Lower lobe of right lung (tissue), 2 donors: ENCODE measurements around the gene ZNF605. TPM values are rescaled to one million over a fixed set of nuclear protein-coding genes. Genes with fewer than 3 reads are reported as not detected.

Experiments used
- ATAC-seq, 2 donors: fragments of 200-7000 bp; cut with Tn5 transposase; one replicate each; pipeline ENCODE4 v1.9.1; 2020 to 2022; ENCODE audit warnings: mild to moderate bottlenecking in 2 of 2, moderate library complexity in 2 of 2
- DNase-seq: peaks from one replicate; pipeline ENCODE4 v3.0.0-alpha.2; 2020
- H3K27ac ChIP-seq: fragments of 200-600 bp; one replicate; pipeline ENCODE4 v1.8.0; 2022
- H3K27me3 ChIP-seq: fragments of 200-600 bp; one replicate; pipeline ENCODE4 v1.8.0; 2022; ENCODE audit warnings: low read depth
- H3K36me3 ChIP-seq: fragments of 200-600 bp; one replicate; pipeline ENCODE4 v1.8.0; 2022; ENCODE audit warnings: mild to moderate bottlenecking
- H3K4me1 ChIP-seq: fragments of 200-600 bp; one replicate; pipeline ENCODE4 v1.8.0; 2022
- H3K4me3 ChIP-seq: fragments of 200-600 bp; one replicate; pipeline ENCODE4 v1.8.0; 2022; ENCODE audit warnings: mild to moderate bottlenecking
- H3K9me3 ChIP-seq: fragments of 200-600 bp; one replicate; pipeline ENCODE4 v1.8.0; 2022
- CTCF ChIP-seq: fragments of 200-600 bp; IDR thresholded peaks from one replicate; pipeline ENCODE4 v1.8.0; 2022; ENCODE audit warnings: antibody characterized with exemption, mild to moderate bottlenecking
- intact Hi-C: fragments of 100-400 bp; cut with DNase I; formaldehyde crosslinking; loops from one replicate; pipeline ENCODE4 v1.11.0; 2022
- total RNA-seq: library from RNA; stranded (reverse); fragmentation: NEBNext Ultra II Directional; extraction: Animal tissue kit (Norgen Biotek cat#: 25700); gene quantifications from one replicate; pipeline ENCODE4 v1.2.1, GENCODE V29; 2021
- donor health status: DM: no; HTN: yes; CAD: no; lungs with severe emphysema.

The ZNF605 gene
- total RNA-seq, 1 donor from 2014 or later = 13.3 TPM

DNA sequence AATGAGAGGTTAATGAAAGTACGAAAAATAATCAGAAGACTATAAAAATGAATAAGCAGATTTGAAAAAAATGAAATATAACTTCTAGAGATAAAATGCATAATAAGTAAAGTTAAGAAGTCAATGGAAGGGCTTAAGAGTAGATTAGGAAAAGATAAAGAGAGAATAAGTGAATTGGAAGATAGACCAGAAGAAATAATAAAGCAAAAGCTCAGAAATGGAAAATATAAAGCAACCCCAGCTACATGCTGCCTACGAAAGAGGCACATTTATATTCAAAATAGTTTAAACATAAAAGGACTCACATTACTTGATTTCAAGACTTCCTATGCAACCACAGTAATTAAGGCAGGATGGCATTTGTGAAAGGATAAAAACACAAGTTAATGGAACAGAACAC, 19.9 kb downstream of the ZNF605 start:
- DNase-seq = no peak
- Histone ChIP-seq H3K27ac (no peak overlapping the region), H3K9me3 (peaks cover 86% of the 10 kb centered on the region), H3K4me3 (no peak overlapping the region), H3K4me1 (no peaks in the 10 kb centered on the region), H3K27me3 (no peaks in the 10 kb centered on the region), H3K36me3 (peaks cover 5% of the 10 kb centered on the region)
- intact Hi-C loops = no loop called here
- no peak for ATAC-seq
- no peak for TF ChIP-seq CTCF

- intact Hi-C loops = no loop called here
- Histone ChIP-seq H3K36me3 (peaks cover 7% of the 10 kb centered on the region), H3K4me1 (no peaks in the 10 kb centered on the region), H3K4me3 (no peak overlapping the region), H3K27ac (no peak overlapping the region), H3K27me3 (no peaks in the 10 kb centered on the region), H3K9me3 (peaks cover 99% of the 10 kb centered on the region)
- DNase-seq (no peak), ATAC-seq (no peak)
- TF ChIP-seq CTCF = no peak
These were observed 29.7 kb downstream of the ZNF605 start for GRCh38 chr12:132926415-132926833.

DNA sequence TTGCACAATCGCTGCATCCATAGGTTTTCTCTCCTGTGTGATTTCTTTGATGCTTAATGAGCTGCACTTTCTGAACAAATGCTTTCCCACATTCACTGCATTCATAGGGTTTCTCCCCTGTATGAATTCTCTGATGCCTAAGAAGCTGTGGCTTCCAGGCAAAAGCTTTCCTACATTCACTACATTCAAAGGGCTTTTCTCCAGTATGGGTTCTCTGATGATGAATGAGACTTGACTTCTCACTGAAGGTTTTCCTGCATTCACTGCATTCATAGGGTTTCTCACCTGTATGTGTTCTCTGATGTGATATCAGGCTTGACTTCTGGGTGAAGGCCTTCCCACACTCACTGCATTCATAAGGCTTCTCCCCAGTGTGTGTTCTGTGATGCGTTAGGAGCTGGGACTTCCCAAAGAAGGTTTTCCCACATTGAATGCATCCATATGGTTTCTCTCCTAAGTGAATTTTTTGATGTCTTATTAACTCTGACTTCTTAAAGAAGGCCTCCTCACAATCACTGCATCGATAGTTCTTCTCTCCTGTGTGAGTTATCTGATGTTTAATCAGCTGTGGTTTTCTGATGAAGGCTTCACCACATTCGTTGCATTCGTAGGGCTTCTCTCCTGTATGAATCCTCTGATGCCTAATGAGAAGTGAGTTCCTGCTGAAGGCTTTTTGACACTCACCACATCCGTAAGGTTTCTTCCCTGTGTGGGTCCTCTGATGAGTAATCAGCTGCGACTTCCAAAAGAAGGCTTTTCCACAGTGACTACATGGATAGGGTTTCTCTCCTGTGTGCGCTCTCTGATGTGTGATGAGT, 30.3 kb downstream of the ZNF605 start:
- Histone ChIP-seq H3K27me3 (no peaks in the 10 kb centered on the region), H3K27ac (no peak overlapping the region), H3K4me3 (no peak overlapping the region), H3K9me3 (peaks cover 99% of the 10 kb centered on the region), H3K36me3 (peaks cover 7% of the 10 kb centered on the region), H3K4me1 (no peaks in the 10 kb centered on the region)
- no peak for DNase-seq
- intact Hi-C loops = no loop called here
- TF ChIP-seq CTCF = no peak
- ATAC-seq = no peak

DNA sequence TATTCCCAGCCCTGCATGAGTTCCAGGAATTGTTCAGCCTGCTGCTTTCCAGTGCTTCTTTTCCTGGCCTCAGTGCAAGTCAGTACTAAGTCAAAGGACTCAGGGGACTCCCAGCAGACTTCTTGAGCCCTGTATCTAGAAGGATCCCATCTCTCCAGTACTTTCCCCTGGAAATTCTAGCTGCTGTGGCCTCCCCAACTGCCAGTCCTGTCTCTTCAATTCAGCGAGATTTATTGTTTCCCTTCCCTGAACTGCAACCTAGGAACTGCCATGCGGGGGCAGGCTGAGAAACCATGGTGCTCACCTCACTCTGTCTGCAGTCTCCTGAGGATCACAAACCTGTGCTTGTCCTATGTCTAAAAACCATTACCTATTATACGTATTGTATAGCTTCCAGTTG, 31.8 kb downstream of the ZNF605 start:
- H3K36me3 ChIP-seq = no peaks in the 10 kb centered on the region
- intact Hi-C loops = no loop called here
- no peak overlapping the region for H3K4me3 ChIP-seq
- DNase-seq = no peak
- no peaks in the 10 kb centered on the region for H3K27me3 ChIP-seq
- H3K4me1 ChIP-seq = no peaks in the 10 kb centered on the region
- ATAC-seq = no peak
- no peak overlapping the region for H3K27ac ChIP-seq
- peaks cover 100% of the 10 kb centered on the region for H3K9me3 ChIP-seq
- TF ChIP-seq CTCF = no peak

- H3K36me3 ChIP-seq = no peaks in the 10 kb centered on the region
- H3K4me3 ChIP-seq = no peak overlapping the region
- H3K9me3 ChIP-seq = peaks cover 100% of the 10 kb centered on the region
- no peaks in the 10 kb centered on the region for H3K27me3 ChIP-seq
- ATAC-seq (no peak), DNase-seq (no peak)
- intact Hi-C loops = no loop called here
- TF ChIP-seq CTCF = no peak
- H3K27ac ChIP-seq = no peak overlapping the region
- no peaks in the 10 kb centered on the region for H3K4me1 ChIP-seq
These were observed 32.7 kb downstream of the ZNF605 start for GRCh38 chr12:132923356-132923909.
